Liver (tissue), 9 donors: Measurements from ENCODE around the gene F2RL1. TPM values are rescaled to one million over a fixed set of nuclear protein-coding genes. Genes with fewer than 3 reads are reported as not detected.

Experiments
- DNase-seq: peaks from one replicate; pipeline ENCODE4 v3.0.0-alpha.2; 2017; ENCODE audit warnings: low spot score
- H3K27ac ChIP-seq, 2 donors: one replicate each; pipeline ENCODE4 v1.7.0; 2013; ENCODE audit warnings: inconsistent platforms in 2 of 2, low read length in 2 of 2, control low read depth in 1 of 2, low read depth in 1 of 2, mild to moderate bottlenecking in 1 of 2
- H3K27me3 ChIP-seq, 4 donors: one replicate each; pipeline versions ENCODE4 v1.6.1 to v1.7.0; 2013; ENCODE audit warnings: low read length in 3 of 4, inconsistent platforms in 1 of 4, mild to moderate bottlenecking in 1 of 4, moderate library complexity in 1 of 4; ENCODE audit not compliant: control insufficient read depth in 4 of 4, insufficient read depth in 4 of 4
- H3K36me3 ChIP-seq, 4 donors: one replicate each; pipeline versions ENCODE4 v1.6.1 to v1.7.0; 2013; ENCODE audit warnings: low read length in 3 of 4, mild to moderate bottlenecking in 3 of 4, low read depth in 1 of 4, moderate library complexity in 1 of 4; ENCODE audit not compliant: control insufficient read depth in 4 of 4, insufficient read depth in 3 of 4
- H3K4me1 ChIP-seq, 4 donors: one replicate each; pipeline versions ENCODE4 v1.6.1 to v1.7.0; 2013; ENCODE audit warnings: low read length in 3 of 4, mild to moderate bottlenecking in 3 of 4, moderate library complexity in 1 of 4; ENCODE audit not compliant: control insufficient read depth in 4 of 4, insufficient read depth in 4 of 4
- H3K4me3 ChIP-seq, 3 donors: one replicate each; pipeline versions ENCODE4 v1.6.1 to v1.7.0; 2013; ENCODE audit warnings: low read length in 3 of 3, control low read depth in 1 of 3, low read depth in 1 of 3, mild to moderate bottlenecking in 1 of 3
- H3K9ac ChIP-seq, 2 donors: one replicate each; pipeline ENCODE4 v1.7.0; 2013; ENCODE audit warnings: low read length in 2 of 2, mild to moderate bottlenecking in 2 of 2, moderate library complexity in 2 of 2, control low read depth in 1 of 2, low read depth in 1 of 2
- H3K9me3 ChIP-seq, 4 donors: one replicate each; pipeline versions ENCODE4 v1.6.1 to v1.7.0; 2013; ENCODE audit warnings: low read length in 3 of 4; ENCODE audit not compliant: control insufficient read depth in 4 of 4
- EGR1 ChIP-seq, 2 donors: IDR thresholded peaks; 2 replicates each; pipeline ENCODE4 v1.6.1; 2016 to 2018; ENCODE audit warnings: antibody characterized with exemption in 2 of 2, low read depth in 2 of 2
- FOXA1 ChIP-seq: IDR thresholded peaks from 2 replicates; pipeline ENCODE4 v1.6.1; 2016; ENCODE audit warnings: antibody characterized with exemption
- FOXA2 ChIP-seq: IDR thresholded peaks from 2 replicates; pipeline ENCODE4 v1.6.1; 2016; ENCODE audit warnings: antibody characterized with exemption
- GABPA ChIP-seq, 2 donors: IDR thresholded peaks in 1 of 2; conservative IDR thresholded peaks in 1 of 2; 2 replicates each; pipeline ENCODE4 v1.6.1; 2016; ENCODE audit warnings: antibody characterized with exemption in 2 of 2, mild to moderate bottlenecking in 1 of 2, moderate library complexity in 1 of 2
- HNF4A ChIP-seq, 2 donors: conservative IDR thresholded peaks; 2 replicates each; pipeline ENCODE4 v1.6.1; 2016; ENCODE audit warnings: antibody characterized with exemption in 2 of 2, mild to moderate bottlenecking in 2 of 2
- HNF4G ChIP-seq: IDR thresholded peaks from 2 replicates; pipeline ENCODE4 v1.6.1; 2016; ENCODE audit warnings: antibody characterized with exemption
- MAX ChIP-seq: IDR thresholded peaks from 2 replicates; pipeline ENCODE4 v1.6.1; 2016; ENCODE audit warnings: antibody characterized with exemption
- NR2F2 ChIP-seq: IDR thresholded peaks from 2 replicates; pipeline ENCODE4 v1.6.1; 2016; ENCODE audit warnings: antibody characterized with exemption
- RAD21 ChIP-seq, 2 donors: IDR thresholded peaks; 2 replicates each; pipeline ENCODE4 v1.6.1; 2016; ENCODE audit warnings: antibody characterized with exemption in 2 of 2, mild to moderate bottlenecking in 2 of 2
- RXRA ChIP-seq, 2 donors: IDR thresholded peaks; 2 replicates each; pipeline ENCODE4 v1.6.1; 2017 to 2018; ENCODE audit warnings: antibody characterized with exemption in 2 of 2, mild to moderate bottlenecking in 1 of 2
- SP1 ChIP-seq: IDR thresholded peaks from 2 replicates; pipeline ENCODE4 v1.6.1; 2018; ENCODE audit warnings: antibody characterized with exemption, mild to moderate bottlenecking
- TAF1 ChIP-seq: conservative IDR thresholded peaks from 2 replicates; pipeline ENCODE4 v1.6.1; 2016; ENCODE audit warnings: antibody characterized with exemption, mild to moderate bottlenecking
- YY1 ChIP-seq: IDR thresholded peaks from 2 replicates; pipeline ENCODE4 v1.6.1; 2016; ENCODE audit warnings: antibody characterized with exemption, mild to moderate bottlenecking
- ZBTB33 ChIP-seq: IDR thresholded peaks from 2 replicates; pipeline ENCODE4 v1.6.1; 2016; ENCODE audit warnings: antibody characterized with exemption
- WGBS: extraction: QIAGEN DNeasy Blood & Tissue Kit; methylation state at CpG from one replicate; pipeline ENCODE4 v1.1.7; 2013; 5-methylcytosine and 5-hydroxymethylcytosine counted together
- polyA plus RNA-seq, 2 donors: library from polyadenylated mRNA; stranded (reverse) in 1 of 2; unstranded in 1 of 2; fragments of 200-250 nt in 1 of 2; fragments of >200 nt in 1 of 2; fragmentation: Nextera tagmentation in 1 of 2; extraction: Ambion mirVana in 1 of 2; gene quantifications; one replicate each; pipeline versions ENCODE4 v1.2.1 to v1.2.3, GENCODE V29; 2013 to 2015
- total RNA-seq, 2 donors: library from RNA; depleted of rRNA; stranded (reverse); fragments of >200 nt; gene quantifications; one replicate each; pipeline ENCODE4 v1.2.3, GENCODE V29; 2014
- TF ChIP-seq, protein P1 (sequence below): fragments of 150-350 bp; IDR thresholded peaks from 2 replicates; pipeline ENCODE4 v1.5.1; 2017; ENCODE audit warnings: improper control_type of control experiment, low read depth, low read length; ENCODE audit not compliant: missing input control
- TF ChIP-seq, protein P2 (sequence below): IDR thresholded peaks from 2 replicates; pipeline ENCODE4 v1.6.1; 2016; ENCODE audit warnings: antibody characterized with exemption
- TF ChIP-seq, protein P3 (sequence below): IDR thresholded peaks from 2 replicates; pipeline ENCODE4 v1.6.1; 2016; ENCODE audit warnings: antibody characterized with exemption, mild to moderate bottlenecking
- donor health status: healthy.
- donor health status: healthy.
- donor health status: healthy.
- donor health status: healthy.
- donor health status: healthy.

F2RL1 gene
- total and polyA plus RNA-seq, 4 donors: 3.1 to 8.9 (median 5.7) TPM

GRCh38 chr5:76805821-76806505, 12.9 kb upstream of the F2RL1 start:
- Histone ChIP-seq H3K27ac (no peak overlapping the region), H3K27me3 (no peaks in the 10 kb centered on the region), H3K9ac (no peak overlapping the region), H3K4me3 (no peak overlapping the region), H3K9me3 (no peaks in the 10 kb centered on the region), H3K36me3 (no peaks in the 10 kb centered on the region), H3K4me1 (no peaks in the 10 kb centered on the region)
- TF ChIP-seq FOXA2 (no peak), RXRA (IDR thresholded peaks at IDR 0.05) (no peak), TAF1 (no peak), SP1 (no peak), NR2F2 (no peak), EGR1 (IDR thresholded peaks at IDR 0.05; ENCODE audit: low read depth in 2 of 2) (no peak), GABPA (IDR thresholded peaks at IDR 0.05 in 1 of 2, conservative IDR thresholded peaks at IDR 0.05 in 1 of 2) (no peak), MAX (no peak), HNF4A (conservative IDR thresholded peaks at IDR 0.05) (no peak), YY1 (no peak), ZBTB33 (no peak), RAD21 (IDR thresholded peaks at IDR 0.05) (no peak), FOXA1 (no peak), HNF4G (no peak)
- TF ChIP-seq, protein P1, sequence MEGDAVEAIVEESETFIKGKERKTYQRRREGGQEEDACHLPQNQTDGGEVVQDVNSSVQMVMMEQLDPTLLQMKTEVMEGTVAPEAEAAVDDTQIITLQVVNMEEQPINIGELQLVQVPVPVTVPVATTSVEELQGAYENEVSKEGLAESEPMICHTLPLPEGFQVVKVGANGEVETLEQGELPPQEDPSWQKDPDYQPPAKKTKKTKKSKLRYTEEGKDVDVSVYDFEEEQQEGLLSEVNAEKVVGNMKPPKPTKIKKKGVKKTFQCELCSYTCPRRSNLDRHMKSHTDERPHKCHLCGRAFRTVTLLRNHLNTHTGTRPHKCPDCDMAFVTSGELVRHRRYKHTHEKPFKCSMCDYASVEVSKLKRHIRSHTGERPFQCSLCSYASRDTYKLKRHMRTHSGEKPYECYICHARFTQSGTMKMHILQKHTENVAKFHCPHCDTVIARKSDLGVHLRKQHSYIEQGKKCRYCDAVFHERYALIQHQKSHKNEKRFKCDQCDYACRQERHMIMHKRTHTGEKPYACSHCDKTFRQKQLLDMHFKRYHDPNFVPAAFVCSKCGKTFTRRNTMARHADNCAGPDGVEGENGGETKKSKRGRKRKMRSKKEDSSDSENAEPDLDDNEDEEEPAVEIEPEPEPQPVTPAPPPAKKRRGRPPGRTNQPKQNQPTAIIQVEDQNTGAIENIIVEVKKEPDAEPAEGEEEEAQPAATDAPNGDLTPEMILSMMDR: no peak
- TF ChIP-seq, protein P2, sequence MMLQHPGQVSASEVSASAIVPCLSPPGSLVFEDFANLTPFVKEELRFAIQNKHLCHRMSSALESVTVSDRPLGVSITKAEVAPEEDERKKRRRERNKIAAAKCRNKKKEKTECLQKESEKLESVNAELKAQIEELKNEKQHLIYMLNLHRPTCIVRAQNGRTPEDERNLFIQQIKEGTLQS: no peak
- TF ChIP-seq, protein P3, sequence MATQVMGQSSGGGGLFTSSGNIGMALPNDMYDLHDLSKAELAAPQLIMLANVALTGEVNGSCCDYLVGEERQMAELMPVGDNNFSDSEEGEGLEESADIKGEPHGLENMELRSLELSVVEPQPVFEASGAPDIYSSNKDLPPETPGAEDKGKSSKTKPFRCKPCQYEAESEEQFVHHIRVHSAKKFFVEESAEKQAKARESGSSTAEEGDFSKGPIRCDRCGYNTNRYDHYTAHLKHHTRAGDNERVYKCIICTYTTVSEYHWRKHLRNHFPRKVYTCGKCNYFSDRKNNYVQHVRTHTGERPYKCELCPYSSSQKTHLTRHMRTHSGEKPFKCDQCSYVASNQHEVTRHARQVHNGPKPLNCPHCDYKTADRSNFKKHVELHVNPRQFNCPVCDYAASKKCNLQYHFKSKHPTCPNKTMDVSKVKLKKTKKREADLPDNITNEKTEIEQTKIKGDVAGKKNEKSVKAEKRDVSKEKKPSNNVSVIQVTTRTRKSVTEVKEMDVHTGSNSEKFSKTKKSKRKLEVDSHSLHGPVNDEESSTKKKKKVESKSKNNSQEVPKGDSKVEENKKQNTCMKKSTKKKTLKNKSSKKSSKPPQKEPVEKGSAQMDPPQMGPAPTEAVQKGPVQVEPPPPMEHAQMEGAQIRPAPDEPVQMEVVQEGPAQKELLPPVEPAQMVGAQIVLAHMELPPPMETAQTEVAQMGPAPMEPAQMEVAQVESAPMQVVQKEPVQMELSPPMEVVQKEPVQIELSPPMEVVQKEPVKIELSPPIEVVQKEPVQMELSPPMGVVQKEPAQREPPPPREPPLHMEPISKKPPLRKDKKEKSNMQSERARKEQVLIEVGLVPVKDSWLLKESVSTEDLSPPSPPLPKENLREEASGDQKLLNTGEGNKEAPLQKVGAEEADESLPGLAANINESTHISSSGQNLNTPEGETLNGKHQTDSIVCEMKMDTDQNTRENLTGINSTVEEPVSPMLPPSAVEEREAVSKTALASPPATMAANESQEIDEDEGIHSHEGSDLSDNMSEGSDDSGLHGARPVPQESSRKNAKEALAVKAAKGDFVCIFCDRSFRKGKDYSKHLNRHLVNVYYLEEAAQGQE: no peak
- WGBS: 58% methylated on average over 7 of the region's 7 CpGs
- DNase-seq: no peak
